GM12878 (cell line): Measurements from ENCODE around the gene BTBD6. TPM values are rescaled to one million over a fixed set of nuclear protein-coding genes. Genes with fewer than 3 reads are reported as not detected.

Experiments
- ATAC-seq: fragments of 200-7000 bp; cut with Tn5 transposase; 3 replicates; pipeline ENCODE4 v1.9.1; 2020; ENCODE audit warnings: mild to moderate bottlenecking, moderate library complexity
- BruUV-seq: library from RNA; stranded (reverse); fragments of 400-500 nt; replicated peaks from 2 replicates; lab custom pipeline; 2021; lab: Mats Ljungman, UMichigan
- CTCF ChIA-PET: fragments of 300-600 bp; sonication (Branson Sonifier 250); formaldehyde crosslinking; extraction: SDS; loops from one replicate; lab custom pipeline; 2021; ENCODE audit warnings: inconsistent platforms; lab: Yijun Ruan, JAX
- POLR2A ChIA-PET: fragments of 350-600 bp; formaldehyde crosslinking; extraction: SDS; loops from one replicate; lab custom pipeline; 2021; ENCODE audit warnings: inconsistent platforms; lab: Charles Lee
- RAD21 ChIA-PET: fragments of 300-600 bp; sonication (Branson Sonifier 250); formaldehyde crosslinking; loops from one replicate; lab custom pipeline; 2023; ENCODE audit warnings: antibody characterized with exemption; ENCODE audit not compliant: unreplicated experiment; lab: Charles Lee
- SMC1A ChIA-PET: fragments of 300-600 bp; sonication (Branson Sonifier 250); formaldehyde crosslinking; loops from one replicate; lab custom pipeline; 2023; ENCODE audit not compliant: unreplicated experiment, uncharacterized antibody; lab: Charles Lee
- DNase-seq: peaks from one replicate; pipeline ENCODE4 v3.0.0-alpha.2; 2011; ENCODE audit warnings: low read depth, low spot score
- FAIRE-seq: peaks from 3 replicates; lab custom pipeline; 2011; peaks lifted over from hg19 to GRCh38; lab: Jason Lieb, UNC
- H2AFZ ChIP-seq: 2 replicates; pipeline ENCODE4 v1.6.0; 2011; ENCODE audit warnings: low read depth, low read length, control low read depth; ENCODE audit not compliant: control insufficient read depth
- H3K27ac ChIP-seq: 2 replicates; pipeline ENCODE4 v1.5.1; 2011; ENCODE audit warnings: control low read depth; ENCODE audit not compliant: control insufficient read depth, insufficient read depth
- H3K27me3 ChIP-seq, 2 experiments: replicated peaks in 1 of 2; 2 replicates each; pipeline versions ENCODE4 v1.6.0 to v1.6.1; 2011; ENCODE audit warnings: low read length in 1 of 2; ENCODE audit not compliant: control insufficient read depth in 2 of 2, insufficient read depth in 2 of 2
- H3K36me3 ChIP-seq, 2 experiments: 2 replicates each; pipeline ENCODE4 v1.5.1; 2011; ENCODE audit warnings: low read length in 1 of 2; ENCODE audit not compliant: control insufficient read depth in 2 of 2, insufficient read depth in 2 of 2
- H3K4me1 ChIP-seq: 2 replicates; pipeline ENCODE4 v1.6.1; 2011; ENCODE audit warnings: mild to moderate bottlenecking, low read length, moderate library complexity, mixed read lengths; ENCODE audit not compliant: control insufficient read depth, insufficient read depth
- H3K4me2 ChIP-seq: 2 replicates; pipeline ENCODE4 v1.6.0; 2011; ENCODE audit warnings: control low read depth; ENCODE audit not compliant: control insufficient read depth, insufficient read depth
- H3K4me3 ChIP-seq: fragments of 200-600 bp; sonication (generic); 2 replicates; pipeline ENCODE4 v1.5.1; 2016
- H3K79me2 ChIP-seq: 2 replicates; pipeline ENCODE4 v1.6.0; 2011; ENCODE audit warnings: low read length; ENCODE audit not compliant: control insufficient read depth, insufficient read depth
- H3K9ac ChIP-seq: 2 replicates; pipeline ENCODE4 v1.8.0; 2011; ENCODE audit warnings: low read length, control low read depth, mixed read lengths; ENCODE audit not compliant: control insufficient read depth, insufficient read depth
- H3K9me3 ChIP-seq: replicated peaks from 3 replicates; pipeline ENCODE4 v1.5.1; 2011; ENCODE audit warnings: mild to moderate bottlenecking, low read length; ENCODE audit not compliant: control insufficient read depth, insufficient read depth
- H4K20me1 ChIP-seq: 2 replicates; pipeline ENCODE4 v1.6.0; 2011; ENCODE audit not compliant: control insufficient read depth, insufficient read depth
- MXI1 ChIP-seq: fragments of 150-350 bp; IDR thresholded peaks from 2 replicates; pipeline ENCODE4 v1.6.1; 2011; ENCODE audit warnings: low read depth, mild to moderate bottlenecking, inconsistent platforms, low read length, improper control_type of control experiment
- MYB ChIP-seq: fragments of 150-350 bp; IDR thresholded peaks from 2 replicates; pipeline ENCODE4 v1.6.1; 2014; ENCODE audit warnings: mild to moderate bottlenecking, low read depth, low read length, borderline replicate concordance
- RCOR1 ChIP-seq: conservative IDR thresholded peaks from 2 replicates; pipeline ENCODE4 v1.6.1; 2012; ENCODE audit warnings: low read depth, low read length, improper control_type of control experiment
- RFX5 ChIP-seq: IDR thresholded peaks from 2 replicates; pipeline ENCODE4 v1.6.1; 2011; ENCODE audit warnings: low read depth, low read length, improper control_type of control experiment
- WGBS: methylation state at CpG from one replicate; pipeline ENCODE4 v1.1.6; 2016; ENCODE audit warnings: low lambda C conversion rate; ENCODE audit not compliant: insufficient replicate concordance, insufficient coverage; ENCODE audit errors: missing lambda C conversion rate; 5-methylcytosine and 5-hydroxymethylcytosine counted together
- in situ Hi-C: fragments of 300-500 bp; cut with MboI; formaldehyde crosslinking; loops from 9 replicates; pipeline ENCODE4 v1.14.3; 2018; ENCODE audit warnings: mixed read lengths
- intact Hi-C: fragments of 100-400 bp; cut with micrococcal nuclease; formaldehyde crosslinking; loops from one replicate; pipeline ENCODE4 v1.14.2; 2022; ENCODE audit not compliant: unreplicated experiment
- polyA plus RNA-seq, 11 experiments: library from polyadenylated mRNA; depleted of rRNA in 4 of 11; unstranded in 6 of 11; stranded (reverse) in 5 of 11; fragments of >200 nt; fragmentation: Nextera tagmentation in 4 of 11; fragmentation: Illumina TruSeq in 1 of 11; extraction: Ambion mirVana in 4 of 11; extraction: Trizol in 1 of 11; gene quantifications; 1 replicate in 1 of 11; 2 replicates in 10 of 11; pipeline versions ENCODE4 v1.2.1 to v1.2.3, GENCODE V29; 2011 to 2016; ENCODE audit warnings: inconsistent platforms in 2 of 11, missing spikeins in 2 of 11, low read depth in 1 of 11
- total RNA-seq, 4 experiments: library from RNA; depleted of rRNA in 3 of 4; stranded (reverse); fragments of >200 nt in 3 of 4; fragmentation: Illumina TruSeq in 1 of 4; extraction: Trizol in 1 of 4; gene quantifications; 2 replicates each; pipeline versions ENCODE4 v1.2.1 to v1.2.3, GENCODE V29; 2013 to 2021
- TF ChIP-seq, protein P1 (sequence below): IDR thresholded peaks from 2 replicates; pipeline ENCODE4 v1.6.1; 2012; ENCODE audit warnings: improper control_type of control experiment, low read depth, low read length; ENCODE audit not compliant: insufficient replicate concordance

The BTBD6 gene
- total and polyA plus RNA-seq, 10 of the 15 experiments (the other 5 are each of a cell fraction or from before 2014, with no cell fraction given) = 1.4 to 36.5 (median 15.8) TPM

DNA sequence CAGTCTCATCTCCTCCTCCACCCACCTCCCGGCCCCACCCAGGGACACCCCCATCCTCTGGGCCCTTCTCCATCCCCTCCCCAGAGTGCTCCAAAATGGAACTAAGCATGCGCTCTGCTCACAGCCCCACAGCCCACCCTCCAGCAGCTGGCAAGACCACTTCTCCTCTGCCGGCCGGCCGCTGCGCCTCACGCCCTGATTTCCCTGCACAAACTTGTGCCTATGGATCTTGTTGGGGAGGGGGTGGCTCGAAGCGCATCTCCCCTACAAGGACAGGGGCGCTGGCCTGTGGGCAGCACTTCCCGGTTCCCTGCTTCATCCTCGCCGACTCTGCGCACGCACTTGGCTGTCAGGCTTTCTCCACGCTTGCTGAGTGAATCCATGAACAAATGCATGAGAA is 47.7 kb upstream of the BTBD6 start:
- intact Hi-C loops = loop anchor here (5.0 kb wide), 2 partner anchors 108 to 327 kb away; partner anchors contain the start of gene TMEM121
- in situ Hi-C loops = loop anchor here (5.0 kb wide), 1 partner anchor 152 kb away; no protein-coding TSS in a partner anchor

More for the DNA sequence above, 47.7 kb upstream of the BTBD6 start:
- Histone ChIP-seq H3K79me2 (no peaks in the 10 kb centered on the region), H3K27me3 (peaks cover 5 to 8% of the 10 kb centered on the region in 2 experiments; a peak in 3 of 4 replicates), H3K4me1 (peaks cover 7% of the 10 kb centered on the region), H3K4me2 (no peak overlapping the region)
- no TSS peak for BruUV-seq
- no peak for TF ChIP-seq RCOR1
- no peak for TF ChIP-seq MXI1
- TF ChIP-seq MYB = no peak
- TF ChIP-seq, protein P1, sequence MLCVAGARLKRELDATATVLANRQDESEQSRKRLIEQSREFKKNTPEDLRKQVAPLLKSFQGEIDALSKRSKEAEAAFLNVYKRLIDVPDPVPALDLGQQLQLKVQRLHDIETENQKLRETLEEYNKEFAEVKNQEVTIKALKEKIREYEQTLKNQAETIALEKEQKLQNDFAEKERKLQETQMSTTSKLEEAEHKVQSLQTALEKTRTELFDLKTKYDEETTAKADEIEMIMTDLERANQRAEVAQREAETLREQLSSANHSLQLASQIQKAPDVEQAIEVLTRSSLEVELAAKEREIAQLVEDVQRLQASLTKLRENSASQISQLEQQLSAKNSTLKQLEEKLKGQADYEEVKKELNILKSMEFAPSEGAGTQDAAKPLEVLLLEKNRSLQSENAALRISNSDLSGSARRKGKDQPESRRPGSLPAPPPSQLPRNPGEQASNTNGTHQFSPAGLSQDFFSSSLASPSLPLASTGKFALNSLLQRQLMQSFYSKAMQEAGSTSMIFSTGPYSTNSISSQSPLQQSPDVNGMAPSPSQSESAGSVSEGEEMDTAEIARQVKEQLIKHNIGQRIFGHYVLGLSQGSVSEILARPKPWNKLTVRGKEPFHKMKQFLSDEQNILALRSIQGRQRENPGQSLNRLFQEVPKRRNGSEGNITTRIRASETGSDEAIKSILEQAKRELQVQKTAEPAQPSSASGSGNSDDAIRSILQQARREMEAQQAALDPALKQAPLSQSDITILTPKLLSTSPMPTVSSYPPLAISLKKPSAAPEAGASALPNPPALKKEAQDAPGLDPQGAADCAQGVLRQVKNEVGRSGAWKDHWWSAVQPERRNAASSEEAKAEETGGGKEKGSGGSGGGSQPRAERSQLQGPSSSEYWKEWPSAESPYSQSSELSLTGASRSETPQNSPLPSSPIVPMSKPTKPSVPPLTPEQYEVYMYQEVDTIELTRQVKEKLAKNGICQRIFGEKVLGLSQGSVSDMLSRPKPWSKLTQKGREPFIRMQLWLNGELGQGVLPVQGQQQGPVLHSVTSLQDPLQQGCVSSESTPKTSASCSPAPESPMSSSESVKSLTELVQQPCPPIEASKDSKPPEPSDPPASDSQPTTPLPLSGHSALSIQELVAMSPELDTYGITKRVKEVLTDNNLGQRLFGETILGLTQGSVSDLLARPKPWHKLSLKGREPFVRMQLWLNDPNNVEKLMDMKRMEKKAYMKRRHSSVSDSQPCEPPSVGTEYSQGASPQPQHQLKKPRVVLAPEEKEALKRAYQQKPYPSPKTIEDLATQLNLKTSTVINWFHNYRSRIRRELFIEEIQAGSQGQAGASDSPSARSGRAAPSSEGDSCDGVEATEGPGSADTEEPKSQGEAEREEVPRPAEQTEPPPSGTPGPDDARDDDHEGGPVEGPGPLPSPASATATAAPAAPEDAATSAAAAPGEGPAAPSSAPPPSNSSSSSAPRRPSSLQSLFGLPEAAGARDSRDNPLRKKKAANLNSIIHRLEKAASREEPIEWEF = no peak
- TF ChIP-seq RFX5 = no peak
- TF ChIP-seq, all 136 proteins: peak for 0
- no peak for FAIRE-seq
- RAD21 ChIA-PET = interaction anchor here (1.0 kb wide), 1 partner anchor 152 kb away, joined by 3 read pairs; no protein-coding TSS in a partner anchor
- POLR2A ChIA-PET = no interaction called here
- SMC1A ChIA-PET = interaction anchor here (1.1 kb wide), 1 partner anchor 151 kb away, joined by 5 read pairs; no protein-coding TSS in a partner anchor
- no peak overlapping the region for H3K27ac ChIP-seq
- no peak for ATAC-seq
- H3K36me3 ChIP-seq = no peaks in the 10 kb centered on the region
- CTCF ChIA-PET = interaction anchor here (1.6 to 2.0 kb wide), 3 partner anchors 19 to 151 kb away, joined by 4 to 14 read pairs (median 6); no protein-coding TSS in a partner anchor
- no peak for DNase-seq
- H2AFZ ChIP-seq = no peak overlapping the region
- 69% methylated on average over 15 of the region's 16 CpGs for WGBS
- no peak overlapping the region for H3K4me3 ChIP-seq
- H4K20me1 ChIP-seq = no peaks in the 10 kb centered on the region
- H3K9me3 ChIP-seq = no peaks in the 10 kb centered on the region
- H3K9ac ChIP-seq = no peak overlapping the region
